Measurements from ENCODE around the gene MAP1S.

MAP1S gene

GRCh38 chr19:17743874-17744580, 24.7 kb downstream of the MAP1S start:
- no peaks in the 10 kb centered on the region for H3K9me3 ChIP-seq (ENCODE audit: low read length)
- no peak overlapping the region for H3K9ac ChIP-seq (ENCODE audit: low read length)
- H3K4me3 ChIP-seq (ENCODE audit: low read depth in 1 of 2, low read length in 2 of 2): no peak overlapping the region
- no peaks in the 10 kb centered on the region for H3K27me3 ChIP-seq (ENCODE audit: control insufficient read depth in 1 of 2, insufficient read depth in 2 of 2, low read length in 2 of 2)
- H3K27ac ChIP-seq (ENCODE audit: low read depth, low read length): no peak overlapping the region
- no peaks in the 10 kb centered on the region for H3K4me1 ChIP-seq (ENCODE audit: insufficient read depth, low read length)
- H3K36me3 ChIP-seq (ENCODE audit: insufficient read depth, low read length): no peaks in the 10 kb centered on the region

- no peaks in the 10 kb centered on the region for H3K36me3 ChIP-seq (ENCODE audit: insufficient read depth, low read length)
- no peaks in the 10 kb centered on the region for H3K4me1 ChIP-seq (ENCODE audit: insufficient read depth, low read length)
- H3K9ac ChIP-seq (ENCODE audit: low read length): no peak overlapping the region
- no peaks in the 10 kb centered on the region for H3K9me3 ChIP-seq (ENCODE audit: low read length)
- peak overlapping the region; percentile 49 to 57 for H3K4me3 ChIP-seq (ENCODE audit: low read depth in 1 of 2, low read length in 2 of 2)
- H3K27me3 ChIP-seq (ENCODE audit: control insufficient read depth in 1 of 2, insufficient read depth in 2 of 2, low read length in 2 of 2): no peaks in the 10 kb centered on the region
- no peak overlapping the region for H3K27ac ChIP-seq (ENCODE audit: low read depth, low read length)
Measured at GRCh38 chr19:17747205-17748098, 28.2 kb downstream of the MAP1S start.

- H3K4me1 ChIP-seq (ENCODE audit: insufficient read depth, low read length): no peaks in the 10 kb centered on the region
- H3K27ac ChIP-seq (ENCODE audit: low read depth, low read length): no peak overlapping the region
- H3K36me3 ChIP-seq (ENCODE audit: insufficient read depth, low read length): no peaks in the 10 kb centered on the region
- H3K4me3 ChIP-seq (ENCODE audit: low read depth in 1 of 2, low read length in 2 of 2): no peak overlapping the region
- no peaks in the 10 kb centered on the region for H3K27me3 ChIP-seq (ENCODE audit: control insufficient read depth in 1 of 2, insufficient read depth in 2 of 2, low read length in 2 of 2)
- no peaks in the 10 kb centered on the region for H3K9me3 ChIP-seq (ENCODE audit: low read length)
- no peak overlapping the region for H3K9ac ChIP-seq (ENCODE audit: low read length)
Measured at GRCh38 chr19:17748884-17749638, 29.8 kb downstream of the MAP1S start.

GRCh38 chr19:17749912-17750317, 30.6 kb downstream of the MAP1S start:
- Histone ChIP-seq H3K4me3 (ENCODE audit: low read depth in 1 of 2, low read length in 2 of 2) (no peak overlapping the region), H3K4me1 (ENCODE audit: insufficient read depth, low read length) (no peaks in the 10 kb centered on the region), H3K9ac (ENCODE audit: low read length) (no peak overlapping the region), H3K9me3 (ENCODE audit: low read length) (no peaks in the 10 kb centered on the region), H3K36me3 (ENCODE audit: insufficient read depth, low read length) (no peaks in the 10 kb centered on the region), H3K27me3 (ENCODE audit: control insufficient read depth in 1 of 2, insufficient read depth in 2 of 2, low read length in 2 of 2) (no peaks in the 10 kb centered on the region), H3K27ac (ENCODE audit: low read depth, low read length) (no peak overlapping the region)

- H3K27me3 ChIP-seq (ENCODE audit: control insufficient read depth in 1 of 2, insufficient read depth in 2 of 2, low read length in 2 of 2): no peaks in the 10 kb centered on the region
- no peak within 1 kb of the TSS for H3K9ac ChIP-seq (ENCODE audit: low read length)
- no peak within 1 kb of the TSS for H3K27ac ChIP-seq (ENCODE audit: low read depth, low read length)
- H3K9me3 ChIP-seq (ENCODE audit: low read length): no peaks in the 10 kb centered on the region
- no peak within 1 kb of the TSS for H3K4me3 ChIP-seq (ENCODE audit: low read depth in 1 of 2, low read length in 2 of 2)
- H3K36me3 ChIP-seq (ENCODE audit: insufficient read depth, low read length): no peaks in the 10 kb centered on the region
- H3K4me1 ChIP-seq (ENCODE audit: insufficient read depth, low read length): no peaks in the 10 kb centered on the region
Measured at GRCh38 chr19:17751103-17751911, 32.0 kb downstream of the MAP1S start, which contains the start of gene FCHO1. Gene FCHO1 (plus strand): TSS chr19:17751477. CDS start chr19:17755165, 3,688 bp downstream.

- Histone ChIP-seq H3K9me3 (ENCODE audit: low read length) (no peaks in the 10 kb centered on the region), H3K27ac (ENCODE audit: low read depth, low read length) (no peak overlapping the region), H3K36me3 (ENCODE audit: insufficient read depth, low read length) (no peaks in the 10 kb centered on the region), H3K27me3 (ENCODE audit: control insufficient read depth in 1 of 2, insufficient read depth in 2 of 2, low read length in 2 of 2) (no peaks in the 10 kb centered on the region), H3K4me3 (ENCODE audit: low read depth in 1 of 2, low read length in 2 of 2) (no peak overlapping the region), H3K4me1 (ENCODE audit: insufficient read depth, low read length) (peaks cover under 1% of the 10 kb centered on the region), H3K9ac (ENCODE audit: low read length) (no peak overlapping the region)
Measured at GRCh38 chr19:17751912-17752273, 32.6 kb downstream of the MAP1S start.

GRCh38 chr19:17752865-17753639, 33.8 kb downstream of the MAP1S start:
- Histone ChIP-seq H3K27ac (ENCODE audit: low read depth, low read length) (no peak overlapping the region), H3K36me3 (ENCODE audit: insufficient read depth, low read length) (no peaks in the 10 kb centered on the region), H3K27me3 (ENCODE audit: control insufficient read depth in 1 of 2, insufficient read depth in 2 of 2, low read length in 2 of 2) (no peaks in the 10 kb centered on the region), H3K4me1 (ENCODE audit: insufficient read depth, low read length) (peaks cover 7% of the 10 kb centered on the region), H3K4me3 (ENCODE audit: low read depth in 1 of 2, low read length in 2 of 2) (no peak overlapping the region), H3K9me3 (ENCODE audit: low read length) (no peaks in the 10 kb centered on the region), H3K9ac (ENCODE audit: low read length) (no peak overlapping the region)

GRCh38 chr19:17753976-17754375, 34.7 kb downstream of the MAP1S start:
- H3K36me3 ChIP-seq (ENCODE audit: insufficient read depth, low read length): no peaks in the 10 kb centered on the region

GRCh38 chr19:17754634-17755442, 35.6 kb downstream of the MAP1S start:
- H3K9ac ChIP-seq (ENCODE audit: low read length): no peak overlapping the region
- no peaks in the 10 kb centered on the region for H3K36me3 ChIP-seq (ENCODE audit: insufficient read depth, low read length)
- no peaks in the 10 kb centered on the region for H3K9me3 ChIP-seq (ENCODE audit: low read length)
- H3K27ac ChIP-seq (ENCODE audit: low read depth, low read length): no peak overlapping the region
- H3K4me3 ChIP-seq (ENCODE audit: low read depth in 1 of 2, low read length in 2 of 2): no peak overlapping the region
- no peaks in the 10 kb centered on the region for H3K27me3 ChIP-seq (ENCODE audit: control insufficient read depth in 1 of 2, insufficient read depth in 2 of 2, low read length in 2 of 2)
- peaks cover 7% of the 10 kb centered on the region for H3K4me1 ChIP-seq (ENCODE audit: insufficient read depth, low read length)

More at GRCh38 chr19:17753976-17754375, 34.7 kb downstream of the MAP1S start:
- Histone ChIP-seq H3K27me3 (ENCODE audit: control insufficient read depth in 1 of 2, insufficient read depth in 2 of 2, low read length in 2 of 2) (no peaks in the 10 kb centered on the region), H3K4me1 (ENCODE audit: insufficient read depth, low read length) (peaks cover 7% of the 10 kb centered on the region), H3K4me3 (ENCODE audit: low read depth in 1 of 2, low read length in 2 of 2) (no peak overlapping the region), H3K27ac (ENCODE audit: low read depth, low read length) (no peak overlapping the region), H3K9ac (ENCODE audit: low read length) (no peak overlapping the region), H3K9me3 (ENCODE audit: low read length) (no peaks in the 10 kb centered on the region)
